NCI-H774 (cell line): ENCODE measurements around the gene FSIP1.

Experiments
- DNase-seq: peaks from one replicate; lab custom pipeline; 2025; lab: John Stamatoyannopoulos, UW

Gene FSIP1

GRCh38 chr15:39618063-39618823 lies 164.4 kb downstream of the FSIP1 start:
- DNase-seq, result no peak

- no peak for DNase-seq
These were observed 165.7 kb downstream of the FSIP1 start for GRCh38 chr15:39616731-39617455.

- no peak for DNase-seq
These were observed 168.8 kb downstream of the FSIP1 start for GRCh38 chr15:39613861-39614260.

- DNase-seq, result no peak
These were observed 169.4 kb downstream of the FSIP1 start for GRCh38 chr15:39613271-39613670.

GRCh38 chr15:39610665-39611064 lies 172.0 kb downstream of the FSIP1 start:
- no peak for DNase-seq

- DNase-seq, result no peak
These were observed 173.3 kb downstream of the FSIP1 start for GRCh38 chr15:39609166-39609916.

- no peak for DNase-seq
These were observed 174.2 kb downstream of the FSIP1 start for GRCh38 chr15:39608185-39609139.

GRCh38 chr15:39605146-39605545 lies 177.5 kb downstream of the FSIP1 start:
- DNase-seq, result no peak

GRCh38 chr15:39602143-39602542 lies 180.5 kb downstream of the FSIP1 start:
- DNase-seq, result no peak

- DNase-seq, result no peak
These were observed 182.8 kb downstream of the FSIP1 start for GRCh38 chr15:39599871-39600270.

GRCh38 chr15:39598958-39599845 lies 183.4 kb downstream of the FSIP1 start:
- no peak for DNase-seq

GRCh38 chr15:39598186-39598850 lies 184.3 kb downstream of the FSIP1 start:
- DNase-seq, result no peak

- DNase-seq, result no peak
These were observed 184.9 kb downstream of the FSIP1 start for GRCh38 chr15:39597751-39598185.

- DNase-seq, result no peak
These were observed 185.3 kb downstream of the FSIP1 start for GRCh38 chr15:39597336-39597735.

- DNase-seq, result no peak
These were observed 186.1 kb downstream of the FSIP1 start for GRCh38 chr15:39596358-39597051.

GRCh38 chr15:39595338-39596221 lies 187.1 kb downstream of the FSIP1 start:
- no peak for DNase-seq

- DNase-seq, result no peak
These were observed 187.9 kb downstream of the FSIP1 start for GRCh38 chr15:39594446-39595337.
